Smooth muscle cell (in vitro differentiated cells): ENCODE results near the gene SVOPL. TPM values are rescaled to one million over a fixed set of nuclear protein-coding genes. Genes with fewer than 3 reads are reported as not detected.

Source experiments
- DNase-seq: peaks from one replicate; lab custom pipeline; 2025; ENCODE audit not compliant: unreplicated experiment; lab: John Stamatoyannopoulos, UW
- H2AFZ ChIP-seq: fragments of 200-600 bp; sonication (generic); 2 replicates; pipeline ENCODE4 v1.6.0; 2016; ENCODE audit warnings: antibody characterized with exemption, low read depth, mild to moderate bottlenecking
- H3F3A ChIP-seq: fragments of 200-600 bp; sonication (generic); 2 replicates; pipeline ENCODE4 v1.6.0; 2017; ENCODE audit warnings: antibody characterized with exemption, low read depth
- H3K27ac ChIP-seq: fragments of 200-600 bp; sonication (generic); 2 replicates; pipeline ENCODE4 v1.5.1; 2016; ENCODE audit warnings: low read depth, mild to moderate bottlenecking
- H3K27me3 ChIP-seq: fragments of 200-600 bp; sonication (generic); 2 replicates; pipeline ENCODE4 v1.6.1; 2016; ENCODE audit warnings: low read depth, mild to moderate bottlenecking
- H3K36me3 ChIP-seq: fragments of 200-600 bp; sonication (generic); 2 replicates; pipeline ENCODE4 v1.5.1; 2016; ENCODE audit warnings: low read depth
- H3K4me1 ChIP-seq: fragments of 200-600 bp; sonication (generic); 2 replicates; pipeline ENCODE4 v1.5.1; 2016; ENCODE audit warnings: low read depth
- H3K4me2 ChIP-seq: fragments of 200-600 bp; sonication (generic); 2 replicates; pipeline ENCODE4 v1.6.0; 2016; ENCODE audit warnings: mild to moderate bottlenecking
- H3K4me3 ChIP-seq: fragments of 200-600 bp; sonication (generic); 2 replicates; pipeline ENCODE4 v1.5.1; 2016; ENCODE audit warnings: mild to moderate bottlenecking
- H3K79me2 ChIP-seq: fragments of 200-600 bp; sonication (generic); 2 replicates; pipeline ENCODE4 v1.6.0; 2016; ENCODE audit warnings: low read depth, mild to moderate bottlenecking
- H3K9ac ChIP-seq: fragments of 200-600 bp; sonication (generic); 2 replicates; pipeline ENCODE4 v1.6.0; 2016; ENCODE audit warnings: low read depth
- H3K9me3 ChIP-seq: fragments of 200-600 bp; sonication (generic); replicated peaks from 2 replicates; pipeline ENCODE4 v1.5.1; 2016; ENCODE audit warnings: low read depth
- H4K20me1 ChIP-seq: fragments of 200-600 bp; sonication (generic); 2 replicates; pipeline ENCODE4 v1.6.0; 2016; ENCODE audit warnings: low read depth
- CTCF ChIP-seq: fragments of 200-600 bp; sonication (generic); IDR thresholded peaks from 2 replicates; pipeline ENCODE4 v1.5.1; 2017; ENCODE audit warnings: borderline replicate concordance, mild to moderate bottlenecking, antibody characterized with exemption; ENCODE audit not compliant: insufficient read depth, poor library complexity, severe bottlenecking
- WGBS: methylation state at CpG from one replicate; pipeline ENCODE4 v1.1.7; 2016; ENCODE audit warnings: low lambda C conversion rate; 5-methylcytosine and 5-hydroxymethylcytosine counted together
- polyA plus RNA-seq: library from polyadenylated mRNA; unstranded; fragments of >200 nt; fragmentation: Nextera tagmentation; extraction: Ambion mirVana; gene quantifications from 2 replicates; pipeline ENCODE4 v1.2.1, GENCODE V29; 2016
- total RNA-seq: library from RNA; depleted of rRNA; stranded (reverse); fragments of >200 nt; gene quantifications from 2 replicates; pipeline ENCODE4 v1.2.3, GENCODE V29; 2014

Gene SVOPL
- total and polyA plus RNA-seq, 2 experiments from 2014 or later: not detected

GRCh38 chr7:138662076-138662990, 38.8 kb downstream of the SVOPL start:
- no peak overlapping the region for H3K4me3 ChIP-seq
- H3F3A ChIP-seq: peaks cover 5% of the 10 kb centered on the region
- peaks cover 16% of the 10 kb centered on the region for H3K4me1 ChIP-seq
- H4K20me1 ChIP-seq: no peaks in the 10 kb centered on the region
- no peak overlapping the region for H3K27ac ChIP-seq
- H3K4me2 ChIP-seq: no peak overlapping the region
- no peaks in the 10 kb centered on the region for H3K27me3 ChIP-seq
- H3K9ac ChIP-seq: no peak overlapping the region
- no peaks in the 10 kb centered on the region for H3K79me2 ChIP-seq
- no peak for DNase-seq
- H3K36me3 ChIP-seq: no peaks in the 10 kb centered on the region
- TF ChIP-seq CTCF: no peak
- 64% methylated on average over 5 of the region's 5 CpGs for WGBS
- no peaks in the 10 kb centered on the region for H3K9me3 ChIP-seq
- peak overlapping the region; percentile 0 for H2AFZ ChIP-seq

GRCh38 chr7:138661069-138661635, 40.0 kb downstream of the SVOPL start:
- Histone ChIP-seq H3K4me1 (peaks cover 16% of the 10 kb centered on the region), H3K4me3 (no peak overlapping the region), H3K27me3 (no peaks in the 10 kb centered on the region), H3K9ac (no peak overlapping the region), H3K9me3 (no peaks in the 10 kb centered on the region), H3F3A (peaks cover 5% of the 10 kb centered on the region), H3K36me3 (no peaks in the 10 kb centered on the region), H3K27ac (no peak overlapping the region), H2AFZ (no peak overlapping the region), H3K4me2 (no peak overlapping the region), H3K79me2 (no peaks in the 10 kb centered on the region), H4K20me1 (no peaks in the 10 kb centered on the region)
- no peak for TF ChIP-seq CTCF
- no peak for DNase-seq
- 66% methylated on average over 9 of the region's 9 CpGs for WGBS

- Histone ChIP-seq H3K79me2 (no peaks in the 10 kb centered on the region), H3K27me3 (no peaks in the 10 kb centered on the region), H2AFZ (no peak overlapping the region), H3K4me2 (no peak overlapping the region), H3K9ac (no peak overlapping the region), H3K27ac (no peak overlapping the region), H3K9me3 (no peaks in the 10 kb centered on the region), H3K4me3 (no peak overlapping the region), H3K36me3 (no peaks in the 10 kb centered on the region), H3K4me1 (peaks cover 16% of the 10 kb centered on the region), H4K20me1 (no peaks in the 10 kb centered on the region), H3F3A (peaks cover 5% of the 10 kb centered on the region)
- no peak for DNase-seq
- 64% methylated on average over 4 of the region's 4 CpGs for WGBS
- no peak for TF ChIP-seq CTCF
These were observed 42.3 kb downstream of the SVOPL start for GRCh38 chr7:138658889-138659288.
